Smooth muscle cell (in vitro differentiated cells): ENCODE results near the gene PARD3. TPM values are rescaled to one million over a fixed set of nuclear protein-coding genes. Genes with fewer than 3 reads are reported as not detected.

ENCODE experiments used
- DNase-seq: peaks from one replicate; lab custom pipeline; 2025; ENCODE audit not compliant: unreplicated experiment; lab: John Stamatoyannopoulos, UW
- H2AFZ ChIP-seq: fragments of 200-600 bp; sonication (generic); 2 replicates; pipeline ENCODE4 v1.6.0; 2016; ENCODE audit warnings: antibody characterized with exemption, low read depth, mild to moderate bottlenecking
- H3F3A ChIP-seq: fragments of 200-600 bp; sonication (generic); 2 replicates; pipeline ENCODE4 v1.6.0; 2017; ENCODE audit warnings: antibody characterized with exemption, low read depth
- H3K27ac ChIP-seq: fragments of 200-600 bp; sonication (generic); 2 replicates; pipeline ENCODE4 v1.5.1; 2016; ENCODE audit warnings: low read depth, mild to moderate bottlenecking
- H3K27me3 ChIP-seq: fragments of 200-600 bp; sonication (generic); 2 replicates; pipeline ENCODE4 v1.6.1; 2016; ENCODE audit warnings: low read depth, mild to moderate bottlenecking
- H3K36me3 ChIP-seq: fragments of 200-600 bp; sonication (generic); 2 replicates; pipeline ENCODE4 v1.5.1; 2016; ENCODE audit warnings: low read depth
- H3K4me1 ChIP-seq: fragments of 200-600 bp; sonication (generic); 2 replicates; pipeline ENCODE4 v1.5.1; 2016; ENCODE audit warnings: low read depth
- H3K4me2 ChIP-seq: fragments of 200-600 bp; sonication (generic); 2 replicates; pipeline ENCODE4 v1.6.0; 2016; ENCODE audit warnings: mild to moderate bottlenecking
- H3K4me3 ChIP-seq: fragments of 200-600 bp; sonication (generic); 2 replicates; pipeline ENCODE4 v1.5.1; 2016; ENCODE audit warnings: mild to moderate bottlenecking
- H3K79me2 ChIP-seq: fragments of 200-600 bp; sonication (generic); 2 replicates; pipeline ENCODE4 v1.6.0; 2016; ENCODE audit warnings: low read depth, mild to moderate bottlenecking
- H3K9ac ChIP-seq: fragments of 200-600 bp; sonication (generic); 2 replicates; pipeline ENCODE4 v1.6.0; 2016; ENCODE audit warnings: low read depth
- H3K9me3 ChIP-seq: fragments of 200-600 bp; sonication (generic); replicated peaks from 2 replicates; pipeline ENCODE4 v1.5.1; 2016; ENCODE audit warnings: low read depth
- H4K20me1 ChIP-seq: fragments of 200-600 bp; sonication (generic); 2 replicates; pipeline ENCODE4 v1.6.0; 2016; ENCODE audit warnings: low read depth
- WGBS: methylation state at CpG from one replicate; pipeline ENCODE4 v1.1.7; 2016; ENCODE audit warnings: low lambda C conversion rate; 5-methylcytosine and 5-hydroxymethylcytosine counted together
- polyA plus RNA-seq: library from polyadenylated mRNA; unstranded; fragments of >200 nt; fragmentation: Nextera tagmentation; extraction: Ambion mirVana; gene quantifications from 2 replicates; pipeline ENCODE4 v1.2.1, GENCODE V29; 2016
- total RNA-seq: library from RNA; depleted of rRNA; stranded (reverse); fragments of >200 nt; gene quantifications from 2 replicates; pipeline ENCODE4 v1.2.3, GENCODE V29; 2014
- TF ChIP-seq, protein P1 (sequence below): fragments of 200-600 bp; sonication (generic); IDR thresholded peaks from 2 replicates; pipeline ENCODE4 v1.5.1; 2017; ENCODE audit warnings: borderline replicate concordance, mild to moderate bottlenecking, antibody characterized with exemption; ENCODE audit not compliant: insufficient read depth, poor library complexity, severe bottlenecking

Gene PARD3
- total and polyA plus RNA-seq, 2 experiments from 2014 or later, result 17.5 to 26.0 TPM

DNA sequence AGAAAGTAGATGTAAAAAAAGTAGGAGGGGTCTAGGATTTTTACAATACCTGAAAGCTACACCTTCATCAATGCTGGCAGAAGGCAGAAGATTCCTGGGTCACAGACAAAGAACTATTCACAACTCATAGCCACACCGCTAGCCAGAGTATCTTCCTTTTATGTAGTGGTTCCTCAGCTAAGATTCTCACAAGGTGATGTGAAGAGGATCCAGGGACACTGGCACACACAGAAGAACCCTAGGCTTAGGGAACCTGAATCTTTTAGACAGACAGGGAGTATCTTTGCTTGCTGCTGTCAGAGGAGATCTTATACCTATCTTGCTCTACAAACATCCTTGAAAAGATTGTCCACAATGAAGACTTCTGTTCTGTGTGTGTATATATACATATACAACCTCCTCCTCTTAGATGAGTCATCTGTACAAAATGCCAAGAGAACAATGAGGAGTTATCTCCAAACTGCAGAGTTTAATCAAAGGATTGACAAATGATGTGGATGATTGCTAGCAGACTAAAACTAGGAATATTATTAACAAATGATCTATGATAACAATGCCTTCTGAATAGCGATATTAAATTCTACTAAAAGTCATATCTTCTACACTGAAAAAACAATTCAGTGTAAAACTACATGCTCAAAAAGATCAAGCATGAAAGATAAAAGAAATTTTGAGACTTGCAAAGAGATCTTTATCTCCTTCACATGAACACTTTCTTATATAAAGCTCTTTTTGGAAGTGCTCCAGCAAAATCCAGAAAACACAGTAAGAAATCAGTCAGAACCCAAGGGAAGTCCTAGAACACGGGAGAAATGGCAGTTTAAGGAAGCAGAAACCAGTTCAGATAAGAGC is 409.3 kb downstream of the PARD3 start:
- 90% methylated on average over 3 of the region's 3 CpGs for WGBS
- Histone ChIP-seq H3K79me2 (no peaks in the 10 kb centered on the region), H3K9ac (no peak overlapping the region), H3K36me3 (no peaks in the 10 kb centered on the region), H2AFZ (no peak overlapping the region), H3K4me3 (no peak overlapping the region), H3F3A (no peaks in the 10 kb centered on the region), H3K9me3 (no peaks in the 10 kb centered on the region), H3K4me1 (no peaks in the 10 kb centered on the region), H3K27me3 (no peaks in the 10 kb centered on the region), H3K4me2 (no peak overlapping the region), H3K27ac (no peak overlapping the region), H4K20me1 (no peaks in the 10 kb centered on the region)
- no peak for DNase-seq
- TF ChIP-seq, protein P1, sequence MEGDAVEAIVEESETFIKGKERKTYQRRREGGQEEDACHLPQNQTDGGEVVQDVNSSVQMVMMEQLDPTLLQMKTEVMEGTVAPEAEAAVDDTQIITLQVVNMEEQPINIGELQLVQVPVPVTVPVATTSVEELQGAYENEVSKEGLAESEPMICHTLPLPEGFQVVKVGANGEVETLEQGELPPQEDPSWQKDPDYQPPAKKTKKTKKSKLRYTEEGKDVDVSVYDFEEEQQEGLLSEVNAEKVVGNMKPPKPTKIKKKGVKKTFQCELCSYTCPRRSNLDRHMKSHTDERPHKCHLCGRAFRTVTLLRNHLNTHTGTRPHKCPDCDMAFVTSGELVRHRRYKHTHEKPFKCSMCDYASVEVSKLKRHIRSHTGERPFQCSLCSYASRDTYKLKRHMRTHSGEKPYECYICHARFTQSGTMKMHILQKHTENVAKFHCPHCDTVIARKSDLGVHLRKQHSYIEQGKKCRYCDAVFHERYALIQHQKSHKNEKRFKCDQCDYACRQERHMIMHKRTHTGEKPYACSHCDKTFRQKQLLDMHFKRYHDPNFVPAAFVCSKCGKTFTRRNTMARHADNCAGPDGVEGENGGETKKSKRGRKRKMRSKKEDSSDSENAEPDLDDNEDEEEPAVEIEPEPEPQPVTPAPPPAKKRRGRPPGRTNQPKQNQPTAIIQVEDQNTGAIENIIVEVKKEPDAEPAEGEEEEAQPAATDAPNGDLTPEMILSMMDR, result no peak

DNA sequence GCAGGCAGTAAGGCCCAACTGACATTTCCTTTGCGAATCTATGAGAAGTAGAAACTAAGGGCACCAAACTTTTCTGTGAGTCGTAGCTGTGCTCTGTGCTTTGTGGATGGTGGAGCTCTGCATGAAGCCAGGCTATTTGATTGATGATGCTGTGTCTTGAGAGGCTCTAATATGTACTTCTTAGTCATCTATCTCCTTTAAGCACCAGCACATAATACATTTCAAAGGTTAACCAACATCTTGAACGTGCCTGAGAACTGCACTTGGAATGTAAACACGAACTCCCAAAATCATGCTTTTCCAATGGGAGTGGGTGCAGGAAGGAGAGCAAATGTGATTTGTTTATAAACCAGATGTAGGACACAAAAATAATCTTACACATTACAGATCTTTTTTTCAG is 411.6 kb downstream of the PARD3 start:
- no peaks in the 10 kb centered on the region for H3K9me3 ChIP-seq
- TF ChIP-seq, protein P1, result no peak
- no peak for DNase-seq

DNA sequence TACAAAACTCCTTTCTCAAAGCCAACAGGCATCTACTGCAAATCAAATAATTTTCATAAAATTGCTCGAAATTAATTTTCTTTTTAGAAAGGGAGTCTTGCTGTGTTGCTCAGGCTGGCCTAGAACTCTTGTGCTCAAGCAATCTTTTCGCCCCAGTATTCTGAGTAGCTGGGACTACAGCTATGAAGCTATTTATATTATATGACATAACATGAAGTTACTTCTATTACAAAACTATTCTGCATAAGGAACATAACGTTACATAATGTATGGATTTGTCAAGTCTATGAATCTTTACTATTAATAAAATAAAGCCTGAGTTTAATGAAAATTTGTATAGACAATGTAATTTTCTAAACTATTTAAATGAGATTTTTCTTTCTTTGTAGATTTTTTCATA is 415.0 kb downstream of the PARD3 start:
- Histone ChIP-seq H3F3A (no peaks in the 10 kb centered on the region), H3K4me3 (no peak overlapping the region), H3K4me2 (no peak overlapping the region), H3K4me1 (no peaks in the 10 kb centered on the region), H3K36me3 (no peaks in the 10 kb centered on the region), H4K20me1 (no peaks in the 10 kb centered on the region), H3K27ac (no peak overlapping the region), H3K79me2 (no peaks in the 10 kb centered on the region), H3K9ac (no peak overlapping the region), H3K27me3 (no peaks in the 10 kb centered on the region), H3K9me3 (no peaks in the 10 kb centered on the region), H2AFZ (no peak overlapping the region)
- DNase-seq, result no peak
- 98% methylated on average over 3 of the region's 3 CpGs for WGBS
- TF ChIP-seq, protein P1, result no peak

More for the DNA sequence above, 411.6 kb downstream of the PARD3 start:
- no peak overlapping the region for H3K27ac ChIP-seq
- no peaks in the 10 kb centered on the region for H3K36me3 ChIP-seq
- H3K79me2 ChIP-seq, result no peaks in the 10 kb centered on the region
- no peak overlapping the region for H3K4me2 ChIP-seq
- H3K4me3 ChIP-seq, result no peak overlapping the region
- no peaks in the 10 kb centered on the region for H4K20me1 ChIP-seq
- 72% methylated on average over 4 of the region's 4 CpGs for WGBS
- H3K4me1 ChIP-seq, result no peaks in the 10 kb centered on the region
- no peaks in the 10 kb centered on the region for H3F3A ChIP-seq
- no peaks in the 10 kb centered on the region for H3K27me3 ChIP-seq
- H2AFZ ChIP-seq, result no peak overlapping the region
- H3K9ac ChIP-seq, result no peak overlapping the region

DNA sequence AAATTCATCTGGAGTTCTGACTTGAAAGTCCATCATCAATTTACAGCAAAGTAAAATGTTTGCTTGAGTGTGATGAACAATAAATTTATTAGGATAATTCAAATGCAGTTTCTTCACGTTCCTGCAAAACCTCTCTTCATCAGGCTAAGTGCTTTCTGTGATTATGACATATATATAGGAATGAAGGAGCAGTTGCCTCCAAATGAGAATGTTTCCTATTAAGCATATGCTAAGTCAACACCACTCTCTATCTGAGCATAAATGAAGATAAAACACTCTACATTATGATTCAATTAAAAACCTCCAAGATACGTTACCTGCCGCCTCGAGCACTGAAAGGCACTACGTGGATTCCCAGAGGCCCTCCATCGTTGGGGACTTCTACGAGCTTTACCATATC is 416.1 kb downstream of the PARD3 start:
- H3K27me3 ChIP-seq, result no peaks in the 10 kb centered on the region
- no peaks in the 10 kb centered on the region for H3K9me3 ChIP-seq
- no peaks in the 10 kb centered on the region for H3F3A ChIP-seq
- H3K36me3 ChIP-seq, result no peaks in the 10 kb centered on the region
- H3K4me1 ChIP-seq, result no peaks in the 10 kb centered on the region
- WGBS, result 82% methylated on average over 7 of the region's 7 CpGs
- H3K4me3 ChIP-seq, result no peak overlapping the region
- no peaks in the 10 kb centered on the region for H3K79me2 ChIP-seq
- H2AFZ ChIP-seq, result no peak overlapping the region
- no peak overlapping the region for H3K27ac ChIP-seq
- no peak for DNase-seq
- TF ChIP-seq, protein P1, result no peak
- H4K20me1 ChIP-seq, result no peaks in the 10 kb centered on the region
- no peak overlapping the region for H3K9ac ChIP-seq
- no peak overlapping the region for H3K4me2 ChIP-seq
